Measurements from ENCODE around the gene ROBO2.
A peak's percentile ranks its signal among the peaks of the same experiment; 100 is the strongest.

Gene ROBO2

DNA sequence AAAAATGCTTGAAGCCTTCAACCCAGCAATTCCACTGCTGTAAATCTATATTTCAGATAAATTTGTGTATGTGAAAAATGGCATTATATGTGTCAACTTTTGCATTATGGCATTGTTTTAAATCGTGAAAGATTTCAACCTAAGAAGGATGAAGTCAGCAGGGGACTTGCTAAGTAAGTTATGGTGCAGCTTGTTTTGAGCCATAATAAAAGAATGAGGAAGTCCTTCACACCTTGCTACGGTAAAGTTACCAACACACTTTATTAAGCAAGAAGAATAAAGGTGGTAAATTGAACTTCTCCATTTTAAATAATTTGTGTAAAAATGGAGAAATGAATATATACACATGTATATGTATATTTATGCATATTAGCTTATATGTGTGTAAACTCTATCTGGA, 371.4 kb downstream of the ROBO2 start:
- ChIA-PET POLR2A (ENCODE audit: low non-redundant PET) (no interaction called here), CTCF (no interaction called here)
- TF ChIP-seq, protein P1, sequence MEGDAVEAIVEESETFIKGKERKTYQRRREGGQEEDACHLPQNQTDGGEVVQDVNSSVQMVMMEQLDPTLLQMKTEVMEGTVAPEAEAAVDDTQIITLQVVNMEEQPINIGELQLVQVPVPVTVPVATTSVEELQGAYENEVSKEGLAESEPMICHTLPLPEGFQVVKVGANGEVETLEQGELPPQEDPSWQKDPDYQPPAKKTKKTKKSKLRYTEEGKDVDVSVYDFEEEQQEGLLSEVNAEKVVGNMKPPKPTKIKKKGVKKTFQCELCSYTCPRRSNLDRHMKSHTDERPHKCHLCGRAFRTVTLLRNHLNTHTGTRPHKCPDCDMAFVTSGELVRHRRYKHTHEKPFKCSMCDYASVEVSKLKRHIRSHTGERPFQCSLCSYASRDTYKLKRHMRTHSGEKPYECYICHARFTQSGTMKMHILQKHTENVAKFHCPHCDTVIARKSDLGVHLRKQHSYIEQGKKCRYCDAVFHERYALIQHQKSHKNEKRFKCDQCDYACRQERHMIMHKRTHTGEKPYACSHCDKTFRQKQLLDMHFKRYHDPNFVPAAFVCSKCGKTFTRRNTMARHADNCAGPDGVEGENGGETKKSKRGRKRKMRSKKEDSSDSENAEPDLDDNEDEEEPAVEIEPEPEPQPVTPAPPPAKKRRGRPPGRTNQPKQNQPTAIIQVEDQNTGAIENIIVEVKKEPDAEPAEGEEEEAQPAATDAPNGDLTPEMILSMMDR (conservative IDR thresholded peaks at IDR 0.05; ENCODE audit: low read depth): no peak
- no peak overlapping the region for H3K27ac ChIP-seq
- DNase-seq (ENCODE audit: low spot score): no peak

DNA sequence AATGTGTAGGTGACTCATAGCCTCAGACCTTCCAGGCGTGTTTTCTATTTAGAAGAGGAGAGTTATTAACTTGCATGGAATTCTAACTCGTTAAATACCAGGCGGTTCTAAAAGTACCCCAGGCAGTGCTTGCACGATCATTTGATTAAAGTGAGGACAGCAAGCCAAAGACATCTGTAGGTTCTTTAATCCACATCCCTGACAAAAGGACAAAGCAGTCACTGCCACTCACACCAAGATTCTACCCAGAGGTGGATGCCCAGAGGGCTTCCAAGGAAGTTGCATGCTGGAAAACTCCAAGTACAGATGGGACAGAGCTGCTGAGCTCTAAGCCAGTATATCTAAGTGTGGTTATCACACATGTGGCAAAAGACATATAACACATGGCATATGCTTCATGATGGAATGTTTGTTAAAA, 372.1 kb downstream of the ROBO2 start:
- POLR2A ChIA-PET (ENCODE audit: low non-redundant PET): no interaction called here
- peak; percentile 11 for DNase-seq (ENCODE audit: low spot score)
- TF ChIP-seq, protein P1 (conservative IDR thresholded peaks at IDR 0.05; ENCODE audit: low read depth): no peak
- CTCF ChIA-PET: no interaction called here
- peak overlapping the region; percentile 59; the same call in 1 of the 2 replicates for H3K27ac ChIP-seq

DNA sequence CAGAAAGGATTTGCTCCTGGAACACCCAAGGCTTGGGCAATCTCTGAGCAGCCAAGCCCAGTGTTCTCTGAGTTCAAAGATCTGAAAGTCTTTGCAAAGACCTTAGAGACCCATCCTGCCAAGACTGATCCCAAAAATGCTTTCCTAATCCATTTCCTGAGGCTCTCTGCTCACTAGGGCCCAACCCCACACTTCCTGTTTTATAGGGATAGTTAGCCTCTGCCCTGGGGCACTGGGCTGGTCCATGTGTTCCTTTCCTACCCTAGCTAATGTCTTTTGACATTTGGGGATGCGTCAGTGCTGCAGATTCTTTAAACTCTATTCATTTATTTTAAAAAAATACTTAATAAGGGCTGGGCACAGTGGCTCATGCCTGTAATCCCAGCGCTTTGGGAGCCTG, 372.7 kb downstream of the ROBO2 start:
- DNase-seq (ENCODE audit: low spot score): peak; percentile 13
- ChIA-PET CTCF (no interaction called here), POLR2A (ENCODE audit: low non-redundant PET) (no interaction called here)
- peak overlapping the region; percentile 59; the same call in 1 of the 2 replicates for H3K27ac ChIP-seq
- TF ChIP-seq, protein P1 (conservative IDR thresholded peaks at IDR 0.05; ENCODE audit: low read depth): no peak

DNA sequence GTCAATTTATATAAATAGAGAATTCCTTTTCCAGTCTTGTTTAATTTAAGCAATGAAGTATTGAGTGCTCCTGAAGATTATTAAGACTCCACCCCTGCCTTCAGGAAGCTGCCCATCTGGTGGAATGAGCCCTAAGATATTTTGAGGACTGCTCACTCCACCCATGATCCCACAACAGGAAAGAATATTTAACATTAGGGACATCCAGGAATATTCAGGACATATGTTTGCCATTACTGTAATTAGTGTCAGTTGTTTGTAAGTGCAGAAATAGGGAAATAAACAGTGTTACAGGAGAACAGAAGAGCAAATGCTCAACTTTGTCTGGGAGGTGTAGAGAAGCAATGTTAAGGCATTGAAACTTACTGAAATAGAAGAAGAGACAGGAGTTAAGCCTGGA, 375.0 kb downstream of the ROBO2 start:
- POLR2A ChIA-PET (ENCODE audit: low non-redundant PET): no interaction called here
- DNase-seq (ENCODE audit: low spot score): no peak
- no peak overlapping the region for H3K27ac ChIP-seq
- TF ChIP-seq, protein P1 (conservative IDR thresholded peaks at IDR 0.05; ENCODE audit: low read depth): no peak
- CTCF ChIA-PET: no interaction called here

DNA sequence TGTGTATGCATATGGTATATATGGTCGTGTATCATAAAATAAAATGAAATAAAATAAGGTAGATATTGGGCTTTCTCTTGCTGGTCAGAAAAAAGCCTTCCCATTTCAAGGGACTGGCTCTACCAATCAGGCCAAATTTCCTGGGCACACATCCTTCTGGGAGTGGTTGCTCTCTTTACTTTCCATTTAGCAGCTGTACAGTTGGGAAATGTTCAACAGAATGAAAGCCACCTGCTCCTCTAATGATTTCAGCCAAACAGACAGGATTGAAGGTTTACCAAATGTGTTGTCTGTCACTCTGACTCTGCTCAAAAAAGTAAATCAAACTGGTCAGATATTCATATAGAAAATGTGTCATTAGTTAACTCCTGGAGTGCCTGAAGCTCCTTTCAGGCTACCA, 380.4 kb downstream of the ROBO2 start:
- no peak for DNase-seq (ENCODE audit: low spot score)
- TF ChIP-seq, protein P1 (conservative IDR thresholded peaks at IDR 0.05; ENCODE audit: low read depth): no peak
- no peak overlapping the region for H3K27ac ChIP-seq
- ChIA-PET CTCF (no interaction called here), POLR2A (ENCODE audit: low non-redundant PET) (no interaction called here)

DNA sequence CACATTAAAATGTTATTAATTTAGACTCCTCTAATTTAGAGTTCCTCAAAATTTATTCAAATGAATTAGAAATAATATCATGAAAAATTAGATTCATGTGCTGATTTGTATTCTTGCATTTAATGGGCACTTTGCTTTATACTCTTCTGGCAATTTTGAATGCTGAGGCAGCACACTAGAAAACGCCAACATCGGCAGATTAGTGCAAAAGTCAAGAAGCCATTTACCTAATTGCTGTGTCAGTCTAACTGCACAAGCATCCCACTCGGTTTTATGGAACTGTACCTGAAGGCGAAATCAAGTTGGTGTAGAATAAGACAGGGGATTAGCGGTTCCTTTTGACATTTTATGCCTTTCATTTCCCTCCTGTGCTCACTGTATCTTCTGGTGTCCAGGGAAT, 382.0 kb downstream of the ROBO2 start:
- TF ChIP-seq, protein P1 (conservative IDR thresholded peaks at IDR 0.05; ENCODE audit: low read depth): no peak
- no peak overlapping the region for H3K27ac ChIP-seq
- ChIA-PET CTCF (no interaction called here), POLR2A (ENCODE audit: low non-redundant PET) (no interaction called here)
- DNase-seq (ENCODE audit: low spot score): no peak

DNA sequence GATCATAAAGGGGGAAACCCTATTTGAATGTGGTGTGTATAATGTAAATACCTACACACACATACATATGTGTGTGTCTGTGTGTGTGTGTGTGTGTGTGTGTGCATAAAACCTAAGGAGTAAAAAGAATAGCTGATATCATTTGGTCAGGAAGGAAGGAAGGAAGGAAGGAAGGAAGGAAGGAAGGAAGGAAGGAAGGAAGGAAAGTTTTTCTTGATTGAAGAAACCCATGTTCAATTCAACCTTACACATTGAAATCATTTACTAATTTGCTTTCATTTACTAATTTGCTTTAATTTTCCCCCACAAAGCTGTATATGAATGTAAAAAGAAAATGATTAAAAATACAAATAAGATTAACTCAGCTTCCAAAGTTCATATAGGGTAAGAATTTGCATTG, 386.6 kb downstream of the ROBO2 start:
- no peak for DNase-seq (ENCODE audit: low spot score)
- TF ChIP-seq, protein P1 (conservative IDR thresholded peaks at IDR 0.05; ENCODE audit: low read depth): no peak
- ChIA-PET POLR2A (ENCODE audit: low non-redundant PET) (no interaction called here), CTCF (no interaction called here)
- H3K27ac ChIP-seq: no peak overlapping the region
